GM18858 (cell line): ENCODE measurements around the gene CD320.
"Not testable (repeated sequence)": the region's sequence is repeated elsewhere in the genome, so short reads cannot be mapped to it uniquely, and the experiment has no call there.

Experiments used
- ATAC-seq: cut with Tn5 transposase; IDR thresholded peaks from one replicate; pipeline ENCODE4 v1.9.1; 2021; ENCODE audit not compliant: unreplicated experiment

The CD320 gene

DNA sequence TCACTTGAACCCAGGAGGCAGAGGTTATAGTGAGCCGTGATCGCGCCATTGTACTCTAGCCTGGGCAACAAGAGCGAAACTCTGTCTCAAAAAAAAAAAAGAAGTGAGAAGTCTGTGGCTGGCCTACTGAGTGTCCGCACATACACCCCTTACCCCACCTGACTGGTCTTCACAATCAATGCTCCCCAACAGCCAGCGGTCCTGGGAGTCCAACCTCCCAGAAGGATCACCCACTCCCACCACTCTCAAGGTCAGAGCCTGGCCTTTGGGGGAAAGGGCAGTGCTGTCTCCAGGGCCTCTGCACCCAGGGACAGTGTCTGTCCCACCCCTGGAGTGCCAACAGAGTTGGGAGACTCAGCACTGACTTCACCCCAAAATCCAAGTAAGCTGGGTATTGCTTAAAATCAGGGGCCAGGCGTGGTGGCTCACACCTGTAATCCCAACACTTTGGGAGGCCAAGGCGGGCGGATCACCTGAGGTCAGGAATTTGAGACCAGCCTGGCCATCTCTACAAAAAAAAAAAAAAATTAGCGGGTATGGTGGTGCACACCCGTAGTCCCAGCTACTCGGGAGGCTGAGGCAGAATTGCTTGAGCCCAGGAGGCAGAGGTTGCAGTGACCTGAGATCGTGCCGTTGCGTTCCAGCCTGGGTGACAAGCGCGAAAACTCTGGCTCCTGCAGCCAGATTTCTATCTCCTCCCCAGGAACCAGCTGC is 2.3 kb upstream of the CD320 start:
- no peak for ATAC-seq

DNA sequence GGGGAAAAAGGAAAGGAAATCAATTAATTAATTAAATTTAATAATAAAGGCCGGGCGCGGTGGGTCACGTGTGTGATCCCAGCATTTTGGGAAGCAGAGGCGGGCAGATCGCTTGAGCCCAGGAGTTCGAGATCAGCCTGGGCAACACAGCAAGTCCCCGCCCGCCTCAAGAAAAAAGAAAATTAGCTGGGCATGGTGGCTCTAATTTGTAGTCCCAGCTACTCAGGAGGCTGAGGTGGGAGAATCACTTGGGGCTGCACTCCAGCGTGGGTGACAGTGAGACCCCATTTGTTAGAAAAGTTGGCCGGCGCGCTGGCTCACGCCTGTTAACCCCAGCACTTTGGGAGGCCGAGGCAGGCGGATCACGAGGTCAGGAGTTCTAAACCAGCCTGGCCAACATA is 733 bp upstream of the CD320 start:
- no peak for ATAC-seq

DNA sequence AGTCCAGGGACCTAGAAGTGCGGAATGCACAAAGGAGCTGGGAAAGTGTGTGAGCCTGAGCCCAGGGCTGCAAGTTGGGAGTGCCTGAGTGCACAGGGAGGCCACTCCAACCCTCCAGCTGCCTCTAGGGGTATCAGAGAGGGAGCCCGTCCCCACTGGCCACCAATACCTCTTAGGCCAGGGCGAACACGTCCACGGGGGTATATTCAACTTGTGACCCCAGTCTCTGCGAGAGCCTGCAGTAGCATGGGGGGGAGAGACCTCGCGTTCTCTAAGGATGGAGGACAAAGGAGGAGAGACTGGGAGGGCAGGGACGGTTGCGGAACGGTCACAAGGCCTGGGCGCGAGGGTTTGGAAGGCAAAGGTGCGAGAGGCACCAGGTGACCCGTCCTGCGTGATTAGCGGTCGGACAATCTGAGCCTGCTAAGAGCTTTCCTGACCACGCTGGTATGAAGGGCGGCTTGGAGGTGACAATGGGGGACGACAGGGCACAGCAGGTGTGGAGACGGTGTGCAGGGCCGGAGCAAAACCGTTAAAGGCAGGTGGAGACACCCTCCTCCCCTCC is 676 bp downstream of the CD320 start:
- ATAC-seq = no peak

DNA sequence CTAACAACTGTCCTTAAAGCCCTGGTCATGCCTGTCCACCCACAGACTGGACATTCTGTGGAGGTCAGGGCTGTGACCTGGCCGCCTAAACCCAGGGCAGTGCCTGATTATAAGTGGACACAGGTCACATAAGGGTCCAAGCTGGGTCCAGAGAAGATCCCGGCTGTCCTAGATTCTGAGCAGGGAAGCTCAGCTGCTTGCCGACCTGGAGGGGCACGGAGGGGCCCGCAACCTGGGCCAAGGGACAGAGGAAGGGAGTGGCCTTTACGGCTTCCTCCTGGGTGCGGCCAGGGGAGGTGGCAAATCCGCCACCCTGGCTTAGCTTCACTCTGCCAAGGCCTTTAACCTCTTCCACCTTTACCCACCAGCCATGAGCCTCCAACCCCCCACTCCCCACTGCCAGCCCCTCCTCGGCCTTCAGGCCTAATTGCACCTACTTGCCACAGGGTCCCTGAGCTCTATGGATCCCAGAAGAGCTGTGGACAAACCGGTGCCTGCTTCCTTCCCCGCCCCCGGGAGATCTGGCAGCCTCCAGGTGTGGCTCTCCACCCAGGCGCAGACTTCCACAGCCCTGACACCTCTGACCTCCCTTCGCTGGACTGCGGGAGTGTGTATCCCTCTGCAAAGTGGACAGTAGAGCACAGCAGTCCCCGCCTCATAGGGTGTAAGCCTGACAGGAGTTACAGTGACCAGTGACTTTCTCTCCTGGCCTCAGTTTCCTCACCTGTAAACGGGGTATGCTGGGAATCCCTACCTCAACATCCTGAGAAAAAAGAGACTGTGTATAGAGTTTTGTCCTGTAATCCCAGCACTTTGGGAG is 1.7 kb downstream of the CD320 start:
- no peak for ATAC-seq

DNA sequence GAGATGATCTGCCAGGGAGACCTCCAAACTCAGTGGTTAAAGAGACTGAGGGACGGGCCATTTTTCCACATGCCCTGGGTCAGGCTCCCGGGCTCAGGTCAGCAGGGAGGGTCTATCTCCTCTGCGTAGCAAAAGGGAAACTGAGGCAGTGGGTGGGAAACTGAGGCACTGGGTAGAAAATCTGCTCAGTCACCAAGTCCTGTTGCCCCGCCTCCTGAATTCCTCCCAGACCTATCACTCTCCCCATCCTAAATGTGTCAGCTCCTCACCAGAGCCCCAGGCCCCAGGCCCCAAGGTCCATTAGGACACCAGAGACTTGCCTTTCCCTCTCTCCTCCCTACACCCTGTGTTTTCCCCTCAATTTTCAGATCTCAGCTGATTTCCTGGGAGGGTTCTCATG is 2.4 kb downstream of the CD320 start:
- ATAC-seq = no peak

DNA sequence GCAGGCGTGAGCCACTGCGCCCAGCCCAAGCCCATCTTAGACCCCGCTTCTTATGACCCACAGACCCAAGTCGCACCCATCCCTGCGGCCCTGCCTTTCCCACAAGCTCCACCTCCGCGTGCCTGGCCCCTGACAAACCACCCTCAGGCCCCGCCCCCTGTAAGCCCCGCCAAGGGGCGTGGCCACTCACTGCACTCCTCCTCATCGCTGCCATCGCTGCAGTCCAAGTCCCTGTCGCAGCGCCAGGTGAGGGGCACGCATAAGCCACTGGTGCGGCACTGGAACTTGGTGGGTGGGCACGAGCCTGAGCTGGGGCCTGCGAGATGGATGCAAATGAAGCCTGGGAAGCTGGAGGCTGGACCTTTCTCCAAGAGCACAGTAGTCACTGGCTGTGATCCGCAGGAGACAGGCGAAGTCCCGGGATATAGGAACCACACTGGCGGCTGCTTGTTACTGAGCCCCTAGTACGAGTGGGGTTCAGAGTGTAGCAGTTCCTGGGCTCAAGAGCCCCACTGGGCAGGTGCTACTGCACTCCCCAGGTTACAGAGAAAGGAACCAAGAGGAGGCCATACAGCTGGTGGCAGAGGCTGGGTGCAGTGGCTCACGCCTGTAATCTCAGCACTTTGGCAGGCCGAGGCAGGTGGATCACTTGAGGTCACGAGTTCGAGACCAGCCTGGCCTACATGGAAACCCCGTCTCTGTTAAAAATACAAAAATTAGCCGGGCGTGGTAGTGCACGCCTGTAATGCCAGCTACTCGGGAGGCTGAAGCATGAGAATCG is 3.1 kb downstream of the CD320 start:
- ATAC-seq = no peak

DNA sequence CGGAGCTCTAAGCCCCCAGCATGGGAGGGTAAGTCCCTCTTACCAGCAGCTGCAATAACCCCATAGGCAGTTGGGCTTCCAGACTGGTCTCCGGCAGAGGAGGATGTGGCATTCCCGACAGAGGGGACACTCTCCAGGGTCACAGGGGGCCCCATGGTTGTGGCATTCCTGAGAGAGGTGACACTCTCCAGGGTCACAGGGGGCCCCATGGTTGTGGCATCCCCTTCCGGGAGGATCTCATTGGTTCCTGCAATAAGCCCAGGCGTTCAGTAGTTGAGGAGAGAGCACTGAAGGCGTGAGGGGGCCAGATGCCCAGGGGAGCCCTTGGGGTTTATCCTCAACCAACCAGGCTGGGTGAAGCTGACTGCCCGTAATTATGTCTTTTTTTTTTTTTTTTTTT is 5.4 kb downstream of the CD320 start:
- no peak for ATAC-seq

DNA sequence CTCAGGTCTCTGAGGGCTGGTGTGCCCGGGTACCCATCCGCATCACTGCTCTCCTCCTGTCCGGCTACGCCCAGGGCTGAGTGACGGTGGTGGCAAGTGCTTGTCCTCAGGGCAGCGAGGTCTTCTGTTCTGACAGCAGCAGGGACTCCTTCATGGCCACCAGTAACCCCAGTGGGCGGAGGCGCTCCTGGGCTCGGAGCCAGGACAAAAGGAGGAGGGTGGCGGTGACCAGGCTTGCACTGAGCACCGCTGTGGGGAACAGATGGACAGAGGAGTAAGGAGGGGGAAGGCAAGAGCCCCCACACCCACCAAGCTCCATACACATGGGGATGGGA is 5.8 kb downstream of the CD320 start:
- no peak for ATAC-seq

DNA sequence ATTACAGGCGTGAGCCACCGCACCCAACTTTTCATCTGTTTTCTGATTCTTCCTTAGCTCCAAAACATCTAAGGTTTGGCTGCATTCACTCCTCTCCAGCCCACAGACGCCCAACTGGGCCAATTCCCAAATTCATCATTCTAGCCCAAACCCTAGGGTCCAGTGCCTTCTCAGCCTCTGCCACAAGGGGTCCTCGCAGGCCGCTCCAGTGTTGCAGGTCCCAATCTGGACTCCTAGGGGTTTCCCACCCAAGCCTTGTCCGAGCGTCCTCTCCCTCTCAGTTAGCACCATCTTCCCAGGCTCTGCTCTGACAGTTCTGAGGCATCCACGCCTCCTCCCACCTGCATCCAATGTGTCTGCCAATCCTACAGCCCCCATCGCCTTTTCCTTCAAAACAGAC is 16.8 kb downstream of the CD320 start:
- not testable (repeated sequence) for ATAC-seq

DNA sequence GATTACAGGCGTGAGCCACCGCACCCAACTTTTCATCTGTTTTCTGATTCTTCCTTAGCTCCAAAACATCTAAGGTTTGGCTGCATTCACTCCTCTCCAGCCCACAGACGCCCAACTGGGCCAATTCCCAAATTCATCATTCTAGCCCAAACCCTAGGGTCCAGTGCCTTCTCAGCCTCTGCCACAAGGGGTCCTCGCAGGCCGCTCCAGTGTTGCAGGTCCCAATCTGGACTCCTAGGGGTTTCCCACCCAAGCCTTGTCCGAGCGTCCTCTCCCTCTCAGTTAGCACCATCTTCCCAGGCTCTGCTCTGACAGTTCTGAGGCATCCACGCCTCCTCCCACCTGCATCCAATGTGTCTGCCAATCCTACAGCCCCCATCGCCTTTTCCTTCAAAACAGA is 31.6 kb downstream of the CD320 start:
- not testable (repeated sequence) for ATAC-seq

DNA sequence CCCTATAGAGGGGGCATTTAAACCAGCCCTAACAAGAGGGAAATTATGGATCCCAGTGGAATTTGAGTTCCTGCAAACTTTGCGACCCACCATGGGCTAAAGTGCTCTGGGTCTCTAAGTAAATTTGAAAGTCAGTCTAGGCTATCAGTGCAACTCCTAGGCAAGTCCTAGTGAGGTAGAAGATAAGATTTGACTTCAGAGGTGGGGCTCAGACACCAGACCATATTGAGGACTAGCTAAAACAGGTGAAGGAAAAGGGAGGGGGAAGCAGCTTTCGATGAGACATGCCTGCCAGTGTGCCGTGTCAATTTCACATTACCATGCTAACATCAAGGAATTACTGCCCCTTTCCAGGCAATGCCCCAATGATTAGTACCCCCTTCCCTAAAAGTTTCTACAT is 38.4 kb downstream of the CD320 start:
- ATAC-seq = no peak

DNA sequence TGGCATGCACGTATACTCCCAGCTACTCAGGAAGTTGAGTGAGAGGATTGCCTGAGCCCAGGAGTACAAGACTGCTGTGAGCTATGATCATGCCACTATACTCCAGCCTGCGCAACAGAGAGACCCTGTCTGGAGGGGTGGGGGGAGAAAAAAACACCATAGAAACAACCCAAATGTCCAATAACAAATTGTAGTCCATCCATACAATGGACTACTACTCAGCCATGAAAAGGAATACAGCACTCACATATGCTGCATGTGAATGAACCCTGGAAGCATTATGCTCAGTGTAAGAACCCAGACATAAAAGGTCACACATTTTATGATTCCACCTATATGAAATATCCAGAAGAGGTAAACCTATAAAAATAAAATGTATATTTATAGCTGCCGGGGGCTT is 42.3 kb downstream of the CD320 start:
- no peak for ATAC-seq

DNA sequence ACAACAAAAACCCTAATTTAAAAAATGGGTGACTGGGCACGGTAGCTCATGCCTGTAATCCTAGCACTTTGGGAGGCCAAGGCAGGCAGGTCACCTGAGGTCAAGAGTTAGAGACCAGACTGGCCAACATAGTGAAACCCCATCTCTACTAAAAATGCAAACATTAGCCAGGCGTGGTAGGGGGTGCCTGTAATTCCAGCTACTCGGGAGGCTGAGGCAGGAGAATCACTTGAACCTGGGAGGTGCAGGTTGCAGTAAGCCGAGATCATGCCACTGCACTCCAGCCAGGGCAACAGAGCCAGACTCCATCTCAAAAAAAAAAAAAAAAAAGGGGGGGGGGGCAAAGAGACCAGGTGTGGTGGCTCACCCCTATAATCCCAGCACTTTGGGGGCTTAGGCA is 43.9 kb downstream of the CD320 start:
- ATAC-seq = not testable (repeated sequence)

DNA sequence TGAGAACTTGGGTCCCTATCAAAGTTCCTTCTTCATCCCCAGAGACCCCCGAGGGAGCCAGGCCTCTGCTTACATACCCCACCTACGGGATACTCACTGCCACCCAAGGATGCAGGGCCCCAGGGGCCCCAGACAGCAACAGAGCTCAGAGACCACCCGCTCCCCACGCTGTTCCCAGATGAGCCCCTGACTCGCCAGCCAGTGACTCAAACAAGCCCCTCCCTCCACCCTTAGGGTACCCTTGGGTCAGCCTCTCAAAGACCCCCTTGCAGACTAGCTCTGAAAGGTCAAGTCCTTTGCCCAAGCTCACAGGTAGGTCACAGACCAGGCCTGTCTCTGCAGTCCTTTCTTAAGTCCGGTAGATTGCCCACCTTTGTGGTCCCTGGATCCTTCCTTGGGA is 45.7 kb downstream of the CD320 start:
- ATAC-seq = no peak

DNA sequence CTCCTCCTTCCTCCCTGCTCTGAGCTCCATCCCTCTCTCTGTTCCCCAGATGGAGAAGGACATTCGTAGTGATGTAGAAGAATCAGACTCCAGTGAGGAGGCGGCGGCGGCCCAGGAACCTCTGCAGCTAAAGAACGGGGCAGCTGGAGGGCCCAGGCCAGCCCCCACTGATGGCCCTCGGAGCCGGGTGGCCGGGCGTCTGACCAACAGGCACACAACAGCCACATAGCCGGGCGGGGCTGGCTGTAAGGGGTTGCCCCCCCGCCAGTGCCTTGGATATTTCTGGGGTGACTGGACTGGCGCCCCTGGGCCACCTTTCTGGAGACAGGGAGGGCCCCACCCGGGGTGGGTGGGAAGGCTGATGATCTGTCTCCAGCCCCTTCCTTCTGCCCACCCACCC is 46.3 kb downstream of the CD320 start:
- ATAC-seq = no peak

DNA sequence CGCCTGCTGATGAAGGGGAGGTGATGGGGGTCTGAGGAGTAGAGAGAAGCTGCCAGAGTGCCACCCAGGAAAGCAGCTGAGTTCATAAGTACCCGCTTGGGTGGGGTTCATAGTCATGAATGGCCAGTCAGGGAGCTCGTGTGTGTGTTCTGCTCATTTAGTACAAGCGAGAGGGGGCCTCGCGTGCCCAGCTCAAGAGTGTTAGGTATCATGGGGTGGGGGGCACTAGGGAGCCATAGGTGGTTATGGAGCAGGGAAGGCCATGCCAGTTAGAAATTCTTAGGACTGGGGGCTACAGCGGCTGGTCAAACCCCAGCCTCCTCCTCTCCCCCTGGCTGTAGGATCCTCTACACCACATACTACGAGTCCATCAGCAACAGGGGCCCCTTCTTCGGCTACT is 46.8 kb downstream of the CD320 start:
- ATAC-seq = no peak

DNA sequence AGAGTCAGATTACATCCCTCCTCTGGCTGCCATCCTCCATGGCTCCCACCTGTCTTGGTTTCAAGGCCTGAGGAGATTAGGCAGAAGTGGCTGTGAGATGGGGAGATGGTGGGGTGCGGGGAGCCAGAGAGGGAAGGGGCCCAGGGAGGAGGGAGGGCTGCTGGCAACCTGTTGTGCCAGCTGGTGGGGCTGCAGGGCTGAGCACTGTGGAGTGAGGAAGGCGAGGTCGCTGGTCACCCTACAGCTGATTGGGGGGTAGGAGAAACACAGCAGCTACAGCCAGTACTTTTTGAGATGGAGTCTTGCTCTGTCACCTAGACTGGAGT is 48.3 kb downstream of the CD320 start:
- no peak for ATAC-seq

DNA sequence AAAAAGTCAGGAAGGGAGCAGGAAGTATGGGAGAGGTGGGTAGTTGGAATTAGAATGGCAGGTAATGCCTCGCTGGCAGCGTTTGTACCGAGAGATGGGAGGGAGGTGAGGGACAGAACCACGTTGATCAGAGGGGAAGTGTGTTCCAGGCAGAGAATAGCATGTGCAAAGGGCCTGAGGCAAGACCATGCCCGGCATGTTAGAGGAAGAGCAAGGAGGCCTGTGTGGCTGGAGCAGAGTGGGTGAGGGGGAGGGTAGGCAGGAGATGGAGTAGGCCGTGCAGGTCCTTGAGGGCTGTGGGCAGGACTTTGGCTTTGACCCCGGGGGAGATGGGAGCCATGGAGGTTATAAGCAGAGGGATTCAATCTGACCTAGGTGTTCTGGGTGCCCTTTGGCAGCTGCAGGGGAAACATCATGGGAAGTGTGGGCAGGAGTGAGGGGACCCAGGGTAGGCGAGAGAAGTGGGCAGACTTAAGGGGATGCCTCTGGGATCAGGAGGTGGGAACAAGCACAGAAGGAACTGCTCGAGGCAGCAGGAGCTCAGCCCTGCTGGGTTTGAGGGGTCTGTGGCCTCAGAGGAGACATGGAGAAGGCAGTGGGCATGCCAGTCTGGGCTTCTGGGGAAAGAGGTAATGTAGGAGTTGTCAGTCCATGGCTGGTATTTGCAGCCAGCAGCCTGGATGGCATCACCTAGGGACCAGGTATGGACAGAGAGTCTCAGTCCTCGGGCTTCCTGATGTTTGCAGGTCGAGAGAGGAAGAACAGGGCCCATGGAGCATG is 48.8 kb downstream of the CD320 start:
- ATAC-seq = no peak

DNA sequence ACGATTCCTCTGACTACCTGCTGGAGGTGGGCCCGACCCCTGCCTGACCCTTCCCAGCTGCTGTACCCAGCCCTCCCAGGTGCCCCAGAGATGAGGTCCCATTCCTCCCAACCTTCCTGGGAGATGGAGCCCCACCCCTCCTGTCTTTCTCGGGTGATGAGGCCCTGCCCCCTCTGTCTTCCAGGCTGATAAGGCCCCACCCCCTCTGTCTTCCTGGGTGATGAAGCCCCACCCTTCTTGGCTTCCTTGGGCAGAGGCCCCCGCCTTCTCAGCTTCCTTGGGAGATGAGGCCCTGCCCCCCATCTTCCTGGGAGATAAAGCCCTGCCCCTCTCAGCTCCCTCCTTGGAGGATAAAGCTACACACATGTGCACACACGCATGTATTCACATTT is 51.1 kb downstream of the CD320 start:
- no peak for ATAC-seq

DNA sequence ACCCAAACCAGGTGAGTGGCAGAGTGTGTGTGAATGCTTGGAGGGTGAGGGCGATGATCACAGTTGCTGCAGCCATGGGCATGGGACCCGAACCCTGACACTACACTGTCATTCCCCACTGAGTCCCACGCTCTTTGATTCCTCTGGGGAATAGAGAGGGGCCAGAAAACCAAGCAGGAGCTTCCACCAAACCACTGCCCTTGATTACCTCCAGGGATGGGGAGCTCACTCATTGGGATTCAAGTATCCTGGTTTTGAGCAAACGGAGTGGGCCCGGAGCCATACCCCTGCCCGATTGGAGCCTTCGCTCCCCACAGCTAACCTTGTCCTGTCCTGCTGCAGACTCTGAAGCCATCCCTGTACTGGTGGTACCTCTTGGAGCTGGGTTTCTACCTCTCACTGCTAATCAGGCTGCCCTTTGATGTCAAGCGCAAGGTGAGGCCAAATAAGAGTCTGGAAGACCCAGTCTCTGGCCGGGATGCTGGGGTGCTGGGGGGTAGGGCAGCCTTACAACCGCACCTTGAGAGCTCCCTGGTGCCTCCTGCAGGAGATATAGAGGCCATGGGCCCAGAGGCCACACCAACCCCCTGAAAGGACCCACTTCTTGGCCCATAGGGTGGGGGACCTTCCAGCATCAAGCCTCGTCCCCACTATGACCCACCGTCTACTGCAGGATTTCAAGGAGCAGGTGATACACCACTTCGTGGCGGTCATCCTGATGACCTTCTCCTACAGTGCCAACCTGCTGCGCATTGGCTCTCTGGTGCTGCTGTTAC is 51.7 kb downstream of the CD320 start:
- ATAC-seq = no peak
